Liver (tissue), 9 donors: Measurements from ENCODE around the gene MACROH2A2. TPM values are rescaled to one million over a fixed set of nuclear protein-coding genes. Genes with fewer than 3 reads are reported as not detected.

Experiments used
- DNase-seq: peaks from one replicate; pipeline ENCODE4 v3.0.0-alpha.2; 2017; ENCODE audit warnings: low spot score
- H3K27ac ChIP-seq, 2 donors: one replicate each; pipeline ENCODE4 v1.7.0; 2013; ENCODE audit warnings: inconsistent platforms in 2 of 2, low read length in 2 of 2, control low read depth in 1 of 2, low read depth in 1 of 2, mild to moderate bottlenecking in 1 of 2
- H3K27me3 ChIP-seq, 4 donors: one replicate each; pipeline versions ENCODE4 v1.6.1 to v1.7.0; 2013; ENCODE audit warnings: low read length in 3 of 4, inconsistent platforms in 1 of 4, mild to moderate bottlenecking in 1 of 4, moderate library complexity in 1 of 4; ENCODE audit not compliant: control insufficient read depth in 4 of 4, insufficient read depth in 4 of 4
- H3K36me3 ChIP-seq, 4 donors: one replicate each; pipeline versions ENCODE4 v1.6.1 to v1.7.0; 2013; ENCODE audit warnings: low read length in 3 of 4, mild to moderate bottlenecking in 3 of 4, low read depth in 1 of 4, moderate library complexity in 1 of 4; ENCODE audit not compliant: control insufficient read depth in 4 of 4, insufficient read depth in 3 of 4
- H3K4me1 ChIP-seq, 4 donors: one replicate each; pipeline versions ENCODE4 v1.6.1 to v1.7.0; 2013; ENCODE audit warnings: low read length in 3 of 4, mild to moderate bottlenecking in 3 of 4, moderate library complexity in 1 of 4; ENCODE audit not compliant: control insufficient read depth in 4 of 4, insufficient read depth in 4 of 4
- H3K4me3 ChIP-seq, 3 donors: one replicate each; pipeline versions ENCODE4 v1.6.1 to v1.7.0; 2013; ENCODE audit warnings: low read length in 3 of 3, control low read depth in 1 of 3, low read depth in 1 of 3, mild to moderate bottlenecking in 1 of 3
- H3K9ac ChIP-seq, 2 donors: one replicate each; pipeline ENCODE4 v1.7.0; 2013; ENCODE audit warnings: low read length in 2 of 2, mild to moderate bottlenecking in 2 of 2, moderate library complexity in 2 of 2, control low read depth in 1 of 2, low read depth in 1 of 2
- H3K9me3 ChIP-seq, 4 donors: one replicate each; pipeline versions ENCODE4 v1.6.1 to v1.7.0; 2013; ENCODE audit warnings: low read length in 3 of 4; ENCODE audit not compliant: control insufficient read depth in 4 of 4
- EGR1 ChIP-seq, 2 donors: IDR thresholded peaks; 2 replicates each; pipeline ENCODE4 v1.6.1; 2016 to 2018; ENCODE audit warnings: antibody characterized with exemption in 2 of 2, low read depth in 2 of 2
- FOXA1 ChIP-seq: IDR thresholded peaks from 2 replicates; pipeline ENCODE4 v1.6.1; 2016; ENCODE audit warnings: antibody characterized with exemption
- FOXA2 ChIP-seq: IDR thresholded peaks from 2 replicates; pipeline ENCODE4 v1.6.1; 2016; ENCODE audit warnings: antibody characterized with exemption
- GABPA ChIP-seq, 2 donors: IDR thresholded peaks in 1 of 2; conservative IDR thresholded peaks in 1 of 2; 2 replicates each; pipeline ENCODE4 v1.6.1; 2016; ENCODE audit warnings: antibody characterized with exemption in 2 of 2, mild to moderate bottlenecking in 1 of 2, moderate library complexity in 1 of 2
- HNF4A ChIP-seq, 2 donors: conservative IDR thresholded peaks; 2 replicates each; pipeline ENCODE4 v1.6.1; 2016; ENCODE audit warnings: antibody characterized with exemption in 2 of 2, mild to moderate bottlenecking in 2 of 2
- HNF4G ChIP-seq: IDR thresholded peaks from 2 replicates; pipeline ENCODE4 v1.6.1; 2016; ENCODE audit warnings: antibody characterized with exemption
- JUND ChIP-seq, 2 donors: IDR thresholded peaks; 2 replicates each; pipeline ENCODE4 v1.6.1; 2016; ENCODE audit warnings: antibody characterized with exemption in 2 of 2
- MAX ChIP-seq: IDR thresholded peaks from 2 replicates; pipeline ENCODE4 v1.6.1; 2016; ENCODE audit warnings: antibody characterized with exemption
- NR2F2 ChIP-seq: IDR thresholded peaks from 2 replicates; pipeline ENCODE4 v1.6.1; 2016; ENCODE audit warnings: antibody characterized with exemption
- RAD21 ChIP-seq, 2 donors: IDR thresholded peaks; 2 replicates each; pipeline ENCODE4 v1.6.1; 2016; ENCODE audit warnings: antibody characterized with exemption in 2 of 2, mild to moderate bottlenecking in 2 of 2
- REST ChIP-seq: IDR thresholded peaks from 2 replicates; pipeline ENCODE4 v1.6.1; 2016; ENCODE audit warnings: antibody characterized with exemption, mild to moderate bottlenecking
- RXRA ChIP-seq, 2 donors: IDR thresholded peaks; 2 replicates each; pipeline ENCODE4 v1.6.1; 2017 to 2018; ENCODE audit warnings: antibody characterized with exemption in 2 of 2, mild to moderate bottlenecking in 1 of 2
- SP1 ChIP-seq: IDR thresholded peaks from 2 replicates; pipeline ENCODE4 v1.6.1; 2018; ENCODE audit warnings: antibody characterized with exemption, mild to moderate bottlenecking
- TAF1 ChIP-seq: conservative IDR thresholded peaks from 2 replicates; pipeline ENCODE4 v1.6.1; 2016; ENCODE audit warnings: antibody characterized with exemption, mild to moderate bottlenecking
- YY1 ChIP-seq: IDR thresholded peaks from 2 replicates; pipeline ENCODE4 v1.6.1; 2016; ENCODE audit warnings: antibody characterized with exemption, mild to moderate bottlenecking
- ZBTB33 ChIP-seq: IDR thresholded peaks from 2 replicates; pipeline ENCODE4 v1.6.1; 2016; ENCODE audit warnings: antibody characterized with exemption
- WGBS: extraction: QIAGEN DNeasy Blood & Tissue Kit; methylation state at CpG from one replicate; pipeline ENCODE4 v1.1.7; 2013; 5-methylcytosine and 5-hydroxymethylcytosine counted together
- polyA plus RNA-seq, 2 donors: library from polyadenylated mRNA; stranded (reverse) in 1 of 2; unstranded in 1 of 2; fragments of 200-250 nt in 1 of 2; fragments of >200 nt in 1 of 2; fragmentation: Nextera tagmentation in 1 of 2; extraction: Ambion mirVana in 1 of 2; gene quantifications; one replicate each; pipeline versions ENCODE4 v1.2.1 to v1.2.3, GENCODE V29; 2013 to 2015
- total RNA-seq, 2 donors: library from RNA; depleted of rRNA; stranded (reverse); fragments of >200 nt; gene quantifications; one replicate each; pipeline ENCODE4 v1.2.3, GENCODE V29; 2014
- TF ChIP-seq, protein P1 (sequence below): IDR thresholded peaks from 2 replicates; pipeline ENCODE4 v1.6.1; 2016; ENCODE audit warnings: antibody characterized with exemption
- TF ChIP-seq, protein P2 (sequence below): fragments of 150-350 bp; IDR thresholded peaks from 2 replicates; pipeline ENCODE4 v1.5.1; 2017; ENCODE audit warnings: improper control_type of control experiment, low read depth, low read length; ENCODE audit not compliant: missing input control
- donor health status: healthy.
- donor health status: healthy.
- donor health status: healthy.
- donor health status: healthy.
- donor health status: healthy.

Gene MACROH2A2
- total and polyA plus RNA-seq, 4 donors: 1.2 to 7.2 (median 3.4) TPM

- no peaks in the 10 kb centered on the region for H3K36me3 ChIP-seq
- no peak overlapping the region for H3K9ac ChIP-seq
- H3K4me3 ChIP-seq: no peak overlapping the region
- TF ChIP-seq NR2F2: no peak
- no peak overlapping the region for H3K27ac ChIP-seq
- no peaks in the 10 kb centered on the region for H3K4me1 ChIP-seq
- no peak for DNase-seq
- WGBS: 89% methylated on average over 10 of the region's 10 CpGs
- H3K27me3 ChIP-seq: no peaks in the 10 kb centered on the region
- no peaks in the 10 kb centered on the region for H3K9me3 ChIP-seq
Measured at GRCh38 chr10:70068925-70069324, 16.3 kb downstream of the MACROH2A2 start.

DNA sequence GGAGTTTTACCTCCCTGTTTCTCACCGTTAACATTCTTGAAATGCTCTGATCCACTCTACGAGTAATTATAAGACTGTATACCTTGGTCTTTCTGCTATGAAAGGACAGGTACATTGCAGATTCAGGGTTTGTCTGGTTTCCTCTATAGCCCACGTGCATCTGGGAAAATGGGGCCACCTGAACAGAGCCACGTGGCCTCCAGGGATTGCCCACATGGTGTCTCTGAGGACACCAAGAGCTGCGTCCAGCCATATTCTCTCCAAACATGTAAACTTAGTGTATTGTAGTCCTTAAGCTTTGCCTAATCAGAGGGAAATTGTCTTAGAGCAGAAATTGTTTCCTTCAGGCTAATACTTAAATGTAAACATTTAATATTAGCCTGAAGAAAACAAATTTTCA, 16.7 kb downstream of the MACROH2A2 start:
- Histone ChIP-seq H3K9me3 (no peaks in the 10 kb centered on the region), H3K4me3 (no peak overlapping the region), H3K4me1 (no peaks in the 10 kb centered on the region), H3K9ac (no peak overlapping the region), H3K27ac (no peak overlapping the region), H3K27me3 (no peaks in the 10 kb centered on the region), H3K36me3 (no peaks in the 10 kb centered on the region)
- WGBS: 86% methylated on average over 5 of the region's 5 CpGs
- TF ChIP-seq FOXA2 (no peak), SP1 (no peak), NR2F2 (no peak), FOXA1 (no peak), REST (no peak), JUND (IDR thresholded peaks at IDR 0.05) (no peak), RXRA (IDR thresholded peaks at IDR 0.05) (no peak), YY1 (no peak), RAD21 (IDR thresholded peaks at IDR 0.05) (no peak), TAF1 (no peak), HNF4G (no peak), ZBTB33 (no peak), HNF4A (conservative IDR thresholded peaks at IDR 0.05) (no peak), MAX (no peak), GABPA (IDR thresholded peaks at IDR 0.05 in 1 of 2, conservative IDR thresholded peaks at IDR 0.05 in 1 of 2) (no peak), EGR1 (IDR thresholded peaks at IDR 0.05; ENCODE audit: low read depth in 2 of 2) (no peak)
- TF ChIP-seq, protein P1, sequence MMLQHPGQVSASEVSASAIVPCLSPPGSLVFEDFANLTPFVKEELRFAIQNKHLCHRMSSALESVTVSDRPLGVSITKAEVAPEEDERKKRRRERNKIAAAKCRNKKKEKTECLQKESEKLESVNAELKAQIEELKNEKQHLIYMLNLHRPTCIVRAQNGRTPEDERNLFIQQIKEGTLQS: no peak
- TF ChIP-seq, protein P2, sequence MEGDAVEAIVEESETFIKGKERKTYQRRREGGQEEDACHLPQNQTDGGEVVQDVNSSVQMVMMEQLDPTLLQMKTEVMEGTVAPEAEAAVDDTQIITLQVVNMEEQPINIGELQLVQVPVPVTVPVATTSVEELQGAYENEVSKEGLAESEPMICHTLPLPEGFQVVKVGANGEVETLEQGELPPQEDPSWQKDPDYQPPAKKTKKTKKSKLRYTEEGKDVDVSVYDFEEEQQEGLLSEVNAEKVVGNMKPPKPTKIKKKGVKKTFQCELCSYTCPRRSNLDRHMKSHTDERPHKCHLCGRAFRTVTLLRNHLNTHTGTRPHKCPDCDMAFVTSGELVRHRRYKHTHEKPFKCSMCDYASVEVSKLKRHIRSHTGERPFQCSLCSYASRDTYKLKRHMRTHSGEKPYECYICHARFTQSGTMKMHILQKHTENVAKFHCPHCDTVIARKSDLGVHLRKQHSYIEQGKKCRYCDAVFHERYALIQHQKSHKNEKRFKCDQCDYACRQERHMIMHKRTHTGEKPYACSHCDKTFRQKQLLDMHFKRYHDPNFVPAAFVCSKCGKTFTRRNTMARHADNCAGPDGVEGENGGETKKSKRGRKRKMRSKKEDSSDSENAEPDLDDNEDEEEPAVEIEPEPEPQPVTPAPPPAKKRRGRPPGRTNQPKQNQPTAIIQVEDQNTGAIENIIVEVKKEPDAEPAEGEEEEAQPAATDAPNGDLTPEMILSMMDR: no peak
- no peak for DNase-seq
